HG03575 (cell line): ENCODE data around the gene MMP11.
"Not testable (repeated sequence)": the region's sequence is repeated elsewhere in the genome, so short reads cannot be mapped to it uniquely, and the experiment has no call there.

Source experiments
- ATAC-seq: cut with Tn5 transposase; IDR thresholded peaks from one replicate; pipeline ENCODE4 v1.9.1; 2021; ENCODE audit not compliant: unreplicated experiment, insufficient number of reproducible peaks, low FRiP score; ENCODE audit errors: extremely low read depth

MMP11 gene

DNA sequence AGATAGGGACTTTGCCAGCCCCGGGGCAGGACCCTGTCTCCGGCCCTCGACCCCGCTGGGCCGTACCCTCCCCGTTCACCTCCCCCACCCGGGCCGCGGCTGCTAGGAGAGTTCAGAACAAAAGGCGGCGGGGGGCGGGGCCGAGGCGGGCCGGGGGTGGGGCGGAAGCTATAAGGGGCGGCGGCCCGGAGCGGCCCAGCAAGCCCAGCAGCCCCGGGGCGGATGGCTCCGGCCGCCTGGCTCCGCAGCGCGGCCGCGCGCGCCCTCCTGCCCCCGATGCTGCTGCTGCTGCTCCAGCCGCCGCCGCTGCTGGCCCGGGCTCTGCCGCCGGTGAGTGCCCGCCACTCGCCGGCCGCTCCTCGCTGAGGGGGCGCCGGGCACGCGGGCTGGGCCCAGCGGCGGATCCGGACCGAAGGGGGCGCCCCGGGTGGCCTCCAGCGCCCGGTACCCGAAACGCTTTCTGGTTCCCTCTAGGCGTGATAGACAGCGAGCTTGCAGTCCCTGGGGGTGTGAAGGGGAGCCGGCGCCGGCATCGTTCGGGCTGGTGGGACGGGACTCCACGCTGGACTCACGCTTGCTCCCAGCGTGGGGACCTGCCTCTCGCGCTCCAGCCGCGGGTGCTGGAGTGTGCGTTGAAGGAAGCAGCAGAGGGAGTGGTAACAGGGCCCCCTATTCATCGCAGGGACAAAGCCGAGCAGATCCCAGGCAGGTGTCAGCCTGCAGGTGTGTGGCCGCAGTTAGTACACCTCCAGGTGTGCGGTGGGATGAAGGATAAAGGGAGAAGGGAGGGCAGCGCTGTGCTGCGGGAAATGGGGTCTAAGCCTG is at the start of gene MMP11:
Gene MMP11 (plus strand): TSS at position 201 of the 825 bp plus-strand sequence. CDS start 22 bp downstream, at position 223.
- no peak for ATAC-seq

GRCh38 chr22:23728108-23728507 is 44.5 kb upstream of the MMP11 start:
- not testable (repeated sequence) for ATAC-seq

DNA sequence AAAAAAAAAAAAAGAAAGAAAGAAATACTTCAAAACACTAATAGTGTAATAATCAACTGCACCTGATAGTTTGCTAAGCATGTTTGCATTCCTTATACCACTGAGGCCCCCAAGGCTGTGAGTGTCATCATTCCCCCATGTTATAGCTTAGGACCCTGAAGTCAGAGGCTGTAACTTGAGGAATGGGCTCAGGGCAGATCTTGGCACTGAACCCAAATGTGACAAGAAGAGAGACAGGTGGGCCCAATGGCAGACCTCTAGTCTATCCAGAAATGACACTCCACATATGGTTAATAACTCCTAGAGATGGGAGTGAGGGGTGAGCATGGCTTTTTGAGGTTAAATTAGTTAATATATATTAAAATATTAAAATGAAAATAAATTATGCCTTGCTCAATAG is 35.0 kb upstream of the MMP11 start:
- ATAC-seq, result no peak

DNA sequence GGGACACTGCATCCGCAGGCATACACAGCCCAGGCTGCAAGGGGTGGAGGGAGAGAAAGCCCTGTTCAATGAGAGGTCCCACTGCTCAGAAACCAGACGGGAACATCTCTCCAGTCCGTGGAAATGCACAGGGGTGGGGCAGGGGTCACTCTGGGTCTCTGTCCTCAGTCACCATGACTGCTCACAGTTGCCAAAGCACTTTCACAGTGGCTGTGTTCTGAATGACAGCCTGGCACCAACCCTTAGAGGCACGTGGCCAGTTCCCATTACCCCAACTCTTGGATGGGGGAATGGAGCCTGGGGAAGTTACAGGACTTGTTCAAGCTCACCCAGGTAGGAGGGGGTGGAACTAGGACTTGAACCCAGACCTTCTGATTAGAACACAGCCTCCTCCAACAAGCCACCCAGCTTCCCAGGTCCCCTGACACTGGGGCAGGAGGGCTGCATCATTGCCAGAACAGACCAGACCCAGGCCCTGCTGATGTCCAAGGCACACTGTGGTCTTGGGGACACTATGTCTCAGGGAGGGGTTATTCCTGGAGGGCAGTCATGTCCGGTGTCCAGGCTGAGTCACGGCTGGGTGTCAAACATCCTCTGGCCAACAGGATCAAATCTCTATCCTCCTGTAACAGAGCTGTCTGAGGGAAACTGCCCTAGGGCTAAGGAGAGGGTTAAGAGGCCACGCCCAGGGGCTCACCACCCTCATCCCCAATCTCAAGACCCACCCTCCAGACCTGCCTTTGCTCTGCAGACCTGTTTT is 30.0 kb upstream of the MMP11 start:
- ATAC-seq, result no peak

DNA sequence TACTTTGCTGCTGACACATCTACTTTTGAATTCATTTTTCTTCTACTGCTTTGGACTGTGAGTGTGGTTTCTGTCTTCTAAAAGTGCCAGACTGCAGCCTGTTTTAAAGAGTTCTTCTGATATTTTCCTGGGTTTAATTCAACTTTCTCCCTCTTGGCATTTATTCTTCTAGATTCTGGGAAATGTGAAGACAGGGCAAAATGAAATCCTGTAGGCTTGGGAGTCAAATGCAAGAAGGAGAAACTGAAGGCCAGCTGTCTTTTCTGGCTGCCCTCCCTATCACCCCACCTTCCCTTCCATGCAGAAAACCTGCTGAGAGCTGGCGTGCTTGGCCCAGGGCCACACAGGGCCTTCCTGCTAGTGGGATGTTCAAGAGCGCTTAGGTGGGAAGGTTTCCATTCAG is 29.3 kb upstream of the MMP11 start:
- no peak for ATAC-seq

DNA sequence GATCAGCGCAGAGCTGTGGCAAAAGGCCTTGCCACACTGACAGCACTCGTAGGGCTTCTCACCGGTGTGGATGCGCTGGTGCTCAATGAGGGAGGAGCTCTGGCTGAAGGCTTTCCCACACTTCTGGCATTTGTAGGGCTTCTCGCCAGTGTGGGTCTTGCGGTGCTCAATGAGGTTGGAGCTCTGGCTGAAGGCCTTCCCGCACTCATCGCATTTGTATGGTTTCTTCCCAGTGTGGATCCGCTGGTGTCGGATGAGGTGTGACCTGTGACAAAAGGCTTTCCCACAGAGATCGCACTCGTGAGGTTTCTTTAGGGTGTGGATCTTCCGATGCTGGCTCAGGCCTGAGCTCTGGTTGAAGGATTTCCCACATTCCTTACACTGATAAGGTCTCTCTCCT is 28.6 kb upstream of the MMP11 start:
- no peak for ATAC-seq

DNA sequence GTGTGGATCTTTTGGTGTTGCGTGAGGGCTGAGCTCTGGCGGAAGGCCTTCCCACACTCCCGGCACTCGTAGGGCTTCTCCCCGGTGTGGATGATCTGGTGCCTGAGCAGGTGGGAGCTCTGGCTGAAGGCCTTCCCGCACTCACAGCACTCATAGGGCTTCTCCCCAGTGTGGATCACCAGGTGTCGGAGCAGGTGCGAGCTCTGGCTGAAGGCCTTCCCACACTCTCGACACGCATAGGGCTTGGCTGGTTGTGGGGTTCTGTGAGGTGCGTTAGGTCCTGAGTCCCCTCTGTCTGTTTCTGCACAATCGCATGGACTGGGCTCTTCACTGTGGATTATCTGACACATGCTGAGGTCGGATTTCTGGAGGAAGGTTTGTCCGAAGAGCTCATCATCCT is 28.2 kb upstream of the MMP11 start:
- no peak for ATAC-seq

DNA sequence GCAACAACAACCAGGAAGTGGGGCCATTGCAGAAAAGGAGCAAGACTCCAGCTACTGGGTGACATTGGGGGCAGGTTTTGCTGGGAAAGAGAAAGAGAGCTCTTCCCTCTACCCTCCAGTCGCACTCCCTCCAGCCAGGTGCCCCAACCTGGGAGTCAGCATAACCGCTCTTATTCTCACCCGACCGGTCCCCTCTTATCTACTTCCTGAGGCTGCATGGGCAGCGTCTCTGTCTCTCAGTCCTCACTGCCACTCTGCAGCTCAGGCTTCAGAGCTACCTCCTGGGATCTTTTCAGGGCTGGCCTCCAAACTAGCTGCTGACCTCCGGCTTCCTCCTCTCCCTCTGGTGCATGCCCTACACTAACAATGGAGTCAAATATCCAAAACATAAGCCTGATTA is 26.9 kb upstream of the MMP11 start:
- ATAC-seq, result no peak

- ATAC-seq, result no peak
These were observed 22.8 kb upstream of the MMP11 start for GRCh38 chr22:23749841-23750301.

GRCh38 chr22:23750367-23750713 is 22.3 kb upstream of the MMP11 start:
- no peak for ATAC-seq

- no peak for ATAC-seq
These were observed 21.8 kb upstream of the MMP11 start, which contains the start of gene ZNF70 for GRCh38 chr22:23750714-23751440. TSS of gene ZNF70 (minus strand) at chr22:23751112. CDS start at chr22:23745140, 5,972 bp downstream.

GRCh38 chr22:23751441-23751996 is 21.1 kb upstream of the MMP11 start:
- ATAC-seq, result no peak

DNA sequence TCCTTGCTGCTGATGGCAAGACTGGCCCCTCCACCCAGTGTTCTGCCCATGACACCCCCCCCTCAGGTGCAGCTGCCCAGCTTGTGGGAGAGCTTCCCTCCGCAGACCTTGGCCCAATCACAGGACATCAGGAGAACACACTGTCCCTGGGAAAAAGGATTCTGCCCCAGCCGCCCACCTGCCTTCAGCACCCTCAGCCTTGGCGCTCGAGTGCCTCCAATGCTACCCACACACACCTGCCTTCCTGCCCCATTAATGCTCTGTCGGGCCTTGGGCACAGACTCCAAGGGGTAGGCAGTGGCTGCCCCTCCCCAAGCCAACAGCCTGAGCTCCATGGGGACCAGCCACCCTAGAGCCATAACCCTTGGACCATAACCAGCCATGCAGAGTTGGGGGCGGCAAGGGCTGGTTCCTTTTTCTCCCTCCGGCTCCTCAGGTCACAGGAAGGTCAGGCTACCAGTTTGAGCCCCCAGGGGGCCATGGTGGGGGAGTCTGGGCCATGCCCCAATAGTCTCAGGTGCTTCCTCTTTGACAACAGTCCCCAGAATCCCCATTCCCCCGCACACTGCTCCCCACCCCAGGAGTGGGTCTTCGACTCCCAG is 20.5 kb upstream of the MMP11 start:
- no peak for ATAC-seq

DNA sequence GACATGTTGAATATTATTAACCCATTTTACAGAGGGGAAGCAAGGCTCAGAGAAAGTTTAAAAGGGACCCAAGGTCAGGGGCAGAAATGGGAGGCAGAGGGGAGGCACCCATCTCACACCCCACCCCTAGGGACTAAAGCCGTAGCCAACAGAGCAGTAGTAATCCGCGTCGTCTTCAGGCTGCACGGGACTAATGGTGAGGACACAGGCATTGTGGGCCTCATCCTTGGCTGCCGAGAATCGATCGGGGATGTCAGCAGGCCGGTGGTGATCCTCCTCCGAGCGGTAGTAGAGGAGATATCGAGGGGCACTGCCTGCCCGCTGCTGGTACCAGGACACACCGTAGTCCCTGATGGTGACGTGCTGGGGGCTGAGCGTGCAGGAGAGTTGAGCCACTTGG is 19.9 kb upstream of the MMP11 start:
- no peak for ATAC-seq

DNA sequence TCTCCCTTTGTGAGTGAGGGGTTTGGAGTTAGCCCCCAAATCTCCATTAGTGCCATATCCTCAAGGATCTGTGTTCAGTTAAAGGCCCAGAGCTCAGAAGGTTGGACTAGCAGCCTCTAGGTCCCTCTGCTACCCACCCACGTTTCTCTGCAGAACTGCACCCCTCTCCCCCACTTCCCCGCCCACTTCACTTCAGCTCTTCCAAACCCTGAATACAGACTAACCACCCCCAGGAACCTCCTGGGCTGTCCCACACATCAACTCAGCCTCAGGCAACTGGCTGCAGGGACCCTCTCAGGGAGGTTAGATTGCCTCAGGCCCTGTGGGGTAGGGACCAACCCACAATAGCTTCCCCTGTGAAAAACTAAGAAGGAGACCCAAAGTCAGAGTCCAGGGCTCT is 19.3 kb upstream of the MMP11 start:
- ATAC-seq, result no peak

DNA sequence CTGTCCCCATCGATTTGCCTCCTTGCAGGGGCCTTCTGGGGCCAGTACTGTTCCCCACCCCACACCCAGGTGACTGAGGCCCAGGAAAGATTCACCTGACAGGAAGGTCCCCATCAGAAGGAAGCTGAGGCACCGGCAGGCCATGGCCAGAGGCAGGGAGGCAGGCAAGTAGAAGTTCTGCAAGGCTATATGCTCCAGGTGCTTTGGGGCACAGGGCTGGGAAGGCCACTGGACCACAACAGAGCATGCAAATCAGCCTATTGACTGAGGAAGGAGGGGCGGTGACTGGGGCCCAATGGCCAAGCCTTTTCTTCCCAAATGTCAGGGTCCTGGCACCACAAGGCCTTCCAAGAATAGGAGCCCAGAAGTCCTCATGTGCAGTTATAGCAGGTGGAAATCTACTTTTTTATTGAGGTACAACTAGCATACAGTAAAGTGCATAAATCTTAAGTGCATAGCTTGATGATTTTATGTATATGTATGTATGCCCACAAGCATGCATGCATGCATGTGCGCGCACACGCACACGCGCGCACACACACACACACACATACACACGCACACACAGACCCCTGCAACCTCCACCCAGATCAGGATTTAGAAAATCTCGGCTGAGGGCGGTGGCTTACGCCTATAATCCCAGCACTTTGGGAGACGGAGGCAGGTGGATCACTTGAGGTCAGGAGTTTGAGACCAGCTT is 18.3 kb upstream of the MMP11 start, which contains the start of gene VPREB3:
Gene VPREB3 (minus strand): TSS at position 206 of the 700 bp plus-strand sequence. CDS start 62 bp downstream, at position 144.
- no peak for ATAC-seq

GRCh38 chr22:23754980-23755636 is 17.5 kb upstream of the MMP11 start:
- no peak for ATAC-seq

DNA sequence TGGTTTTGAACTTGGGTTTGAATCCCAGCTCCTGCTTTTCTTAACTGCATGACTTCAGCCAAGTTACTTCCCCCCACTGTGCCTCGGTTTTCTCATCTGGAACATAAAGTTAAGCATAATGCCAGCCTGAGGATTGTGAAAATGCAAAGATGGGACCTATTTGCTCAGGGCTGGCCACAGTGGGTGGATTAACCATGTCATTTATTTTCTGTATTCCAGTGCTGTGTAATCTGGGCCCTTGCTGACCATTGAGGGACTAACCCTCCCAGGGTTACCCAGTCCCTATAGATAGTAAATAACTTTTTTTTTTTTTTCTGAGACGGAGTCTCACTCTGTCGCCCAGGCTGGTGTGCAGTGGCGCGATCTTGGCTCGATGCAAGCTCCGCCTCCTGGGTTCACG is 16.9 kb upstream of the MMP11 start:
- no peak for ATAC-seq
